Fibroblast of pulmonary artery (primary cell): Measurements from ENCODE around the gene SFTPB.
"Not testable (repeated sequence)": the region's sequence is repeated elsewhere in the genome, so short reads cannot be mapped to it uniquely, and the experiment has no call there.

ENCODE experiments used
- DNase-seq: peaks from one replicate; pipeline ENCODE4 v3.0.0-alpha.2; 2010; ENCODE audit warnings: low read depth
- H3K4me3 ChIP-seq: replicated peaks from 2 replicates; pipeline ENCODE4 v1.5.1; 2011; ENCODE audit warnings: low read depth, mild to moderate bottlenecking, control low read depth, low read length, moderate library complexity
- TF ChIP-seq, protein P1 (sequence below): IDR thresholded peaks from 2 replicates; pipeline ENCODE4 v1.5.1; 2011; ENCODE audit warnings: mild to moderate bottlenecking, control low read depth, low read length, inconsistent platforms; ENCODE audit errors: missing control alignments

The SFTPB gene

DNA sequence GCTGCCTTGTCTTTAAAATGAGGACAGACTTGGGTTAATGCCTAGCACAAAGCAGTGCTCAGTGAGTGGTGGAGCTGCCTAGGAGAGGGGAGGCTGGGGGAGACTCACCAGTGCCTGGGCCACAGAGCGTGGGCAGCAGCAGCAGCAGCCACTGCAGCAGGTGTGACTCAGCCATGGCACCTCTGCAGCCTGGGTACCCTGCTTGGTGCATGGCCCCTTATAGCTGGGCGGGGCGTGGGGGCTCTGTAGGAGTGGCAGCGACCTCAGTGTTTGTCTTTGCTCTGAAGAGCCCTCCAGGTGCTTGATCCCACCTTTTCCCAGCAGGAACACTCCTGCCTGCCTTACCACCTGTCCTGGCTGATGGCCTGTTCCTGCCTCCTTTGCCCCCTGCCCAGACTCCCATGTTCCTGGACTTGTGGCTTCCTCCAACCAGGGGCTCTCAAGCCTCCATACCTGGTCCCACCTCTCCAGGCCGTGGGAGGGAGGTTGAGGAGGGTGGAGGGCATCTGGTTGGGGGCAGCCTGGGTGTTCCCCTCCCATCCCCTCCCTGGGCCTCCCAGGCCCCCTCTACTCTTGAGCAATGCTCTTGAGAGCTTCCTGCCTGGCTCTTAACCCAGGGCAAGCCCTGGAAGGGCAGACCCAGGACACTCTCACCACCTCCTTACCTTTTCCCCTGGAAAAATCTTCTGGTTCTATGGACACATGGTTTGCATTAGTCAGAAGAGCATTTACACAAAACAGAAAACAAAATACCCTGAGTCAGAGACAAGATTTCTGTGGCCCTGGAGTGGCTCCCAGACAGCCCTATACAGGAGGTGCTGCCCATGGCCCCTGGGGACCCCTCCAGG lies at the start of gene SFTPB:
Gene SFTPB (minus strand): TSS at position 191 of the 848 bp plus-strand sequence. CDS start 16 bp downstream, at position 175.
- DNase-seq = peak; percentile 13
- TF ChIP-seq, protein P1, sequence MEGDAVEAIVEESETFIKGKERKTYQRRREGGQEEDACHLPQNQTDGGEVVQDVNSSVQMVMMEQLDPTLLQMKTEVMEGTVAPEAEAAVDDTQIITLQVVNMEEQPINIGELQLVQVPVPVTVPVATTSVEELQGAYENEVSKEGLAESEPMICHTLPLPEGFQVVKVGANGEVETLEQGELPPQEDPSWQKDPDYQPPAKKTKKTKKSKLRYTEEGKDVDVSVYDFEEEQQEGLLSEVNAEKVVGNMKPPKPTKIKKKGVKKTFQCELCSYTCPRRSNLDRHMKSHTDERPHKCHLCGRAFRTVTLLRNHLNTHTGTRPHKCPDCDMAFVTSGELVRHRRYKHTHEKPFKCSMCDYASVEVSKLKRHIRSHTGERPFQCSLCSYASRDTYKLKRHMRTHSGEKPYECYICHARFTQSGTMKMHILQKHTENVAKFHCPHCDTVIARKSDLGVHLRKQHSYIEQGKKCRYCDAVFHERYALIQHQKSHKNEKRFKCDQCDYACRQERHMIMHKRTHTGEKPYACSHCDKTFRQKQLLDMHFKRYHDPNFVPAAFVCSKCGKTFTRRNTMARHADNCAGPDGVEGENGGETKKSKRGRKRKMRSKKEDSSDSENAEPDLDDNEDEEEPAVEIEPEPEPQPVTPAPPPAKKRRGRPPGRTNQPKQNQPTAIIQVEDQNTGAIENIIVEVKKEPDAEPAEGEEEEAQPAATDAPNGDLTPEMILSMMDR = no peak
- H3K4me3 ChIP-seq = no peak within 1 kb of the TSS

DNA sequence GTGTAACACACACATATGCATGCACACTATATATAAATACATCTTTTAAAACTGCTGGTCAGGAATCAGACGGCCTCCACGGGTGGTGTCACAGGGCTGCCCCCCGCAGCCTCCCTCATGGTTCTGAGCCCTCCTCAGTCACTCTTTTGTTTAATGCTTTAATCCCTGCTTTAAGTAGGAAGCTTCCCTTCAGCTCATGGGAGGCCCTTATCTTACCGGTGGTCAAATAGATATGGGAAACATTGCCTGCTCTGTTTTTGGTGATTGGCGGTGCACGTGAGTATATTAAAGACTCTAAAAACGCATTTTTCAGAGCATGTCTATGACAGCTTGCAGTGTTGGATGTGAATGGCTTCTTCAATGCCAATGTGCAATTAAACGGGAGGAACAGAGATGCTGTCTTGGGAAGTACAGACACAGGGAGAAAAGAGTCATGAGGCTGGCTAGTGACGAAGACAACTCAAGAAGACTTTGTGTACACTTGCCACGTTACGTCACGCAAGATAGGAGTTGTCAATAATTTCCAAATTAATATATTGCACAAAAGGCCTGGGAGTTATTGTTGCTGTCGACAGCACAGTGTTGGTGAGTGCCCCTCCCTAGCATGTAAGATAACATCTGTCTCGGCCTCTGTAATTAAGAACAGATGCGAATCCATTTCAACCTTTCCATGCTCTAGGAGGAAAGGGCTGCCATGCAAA lies 49.5 kb upstream of the SFTPB start:
- TF ChIP-seq, protein P1 = no peak
- no peak overlapping the region for H3K4me3 ChIP-seq
- DNase-seq = peak; percentile 53

DNA sequence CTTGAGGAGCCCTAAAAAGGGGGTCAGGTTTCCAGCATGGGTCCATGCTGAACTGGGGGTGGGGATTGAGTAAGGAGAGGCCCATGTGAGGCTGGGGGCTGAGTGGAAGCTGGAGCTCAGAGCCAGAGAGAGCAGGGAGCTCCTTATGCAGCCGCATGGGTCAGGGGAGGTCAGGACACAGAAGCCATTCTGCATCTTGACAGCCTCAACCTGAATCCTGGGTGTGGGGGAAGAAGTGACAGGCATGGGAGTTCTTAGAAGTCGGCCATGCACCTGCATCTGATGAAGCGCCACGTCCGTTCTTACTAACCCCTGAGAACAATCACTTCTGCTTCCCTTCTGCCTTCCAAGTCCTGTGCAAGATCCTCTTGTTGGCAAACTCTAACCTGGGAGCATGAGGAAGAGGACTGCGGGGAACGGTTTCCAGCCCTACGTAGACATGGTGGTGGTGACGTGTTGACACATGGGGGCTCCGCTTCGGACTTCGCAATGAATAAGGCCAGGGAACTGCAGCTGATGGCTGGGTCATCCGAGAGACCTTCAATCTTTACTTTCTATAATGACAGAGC lies 48.4 kb upstream of the SFTPB start:
- H3K4me3 ChIP-seq = no peak overlapping the region
- TF ChIP-seq, protein P1 = no peak
- DNase-seq = no peak

DNA sequence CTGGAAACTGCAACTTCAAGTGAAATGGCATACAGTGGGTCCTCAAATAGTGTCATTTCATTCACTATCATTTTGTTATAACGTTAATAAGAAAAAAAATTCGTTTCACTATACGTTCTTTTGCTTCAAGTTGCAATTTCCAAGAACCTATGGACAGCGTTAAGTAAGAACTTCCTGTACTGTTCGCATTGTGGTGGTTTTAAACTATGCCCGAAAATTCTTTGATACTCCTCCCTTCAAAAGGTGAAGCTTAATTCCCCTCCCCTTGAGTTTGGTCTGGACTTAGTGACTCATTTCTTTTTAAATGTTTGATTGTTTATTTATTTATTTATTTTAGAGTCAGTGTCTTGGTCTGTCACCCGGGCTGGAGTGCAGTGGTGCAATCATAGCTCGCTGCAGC lies 46.8 kb upstream of the SFTPB start:
- TF ChIP-seq, protein P1 = no peak
- no peak for DNase-seq
- H3K4me3 ChIP-seq = no peak overlapping the region

DNA sequence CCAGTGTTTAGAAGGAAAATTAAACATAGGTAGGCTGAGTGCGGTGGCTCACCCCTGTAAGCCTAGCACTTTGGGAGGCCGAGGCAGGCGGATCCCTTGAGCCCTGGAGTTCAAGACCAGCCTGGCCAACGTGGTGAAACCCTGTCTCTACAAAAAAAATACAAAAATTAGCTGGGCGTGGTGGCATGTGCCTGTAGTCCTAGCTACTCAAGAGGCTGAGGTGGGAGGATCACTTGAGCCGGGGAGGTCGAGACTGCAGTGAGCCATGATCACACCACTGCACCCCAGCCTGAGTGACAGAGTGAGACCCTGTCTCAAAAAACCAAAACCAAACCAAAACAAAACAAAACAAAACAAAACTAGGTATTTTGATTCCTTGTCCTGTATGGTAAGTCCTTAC lies 46.4 kb upstream of the SFTPB start:
- DNase-seq, H3K4me3 ChIP-seq: not testable (repeated sequence)

DNA sequence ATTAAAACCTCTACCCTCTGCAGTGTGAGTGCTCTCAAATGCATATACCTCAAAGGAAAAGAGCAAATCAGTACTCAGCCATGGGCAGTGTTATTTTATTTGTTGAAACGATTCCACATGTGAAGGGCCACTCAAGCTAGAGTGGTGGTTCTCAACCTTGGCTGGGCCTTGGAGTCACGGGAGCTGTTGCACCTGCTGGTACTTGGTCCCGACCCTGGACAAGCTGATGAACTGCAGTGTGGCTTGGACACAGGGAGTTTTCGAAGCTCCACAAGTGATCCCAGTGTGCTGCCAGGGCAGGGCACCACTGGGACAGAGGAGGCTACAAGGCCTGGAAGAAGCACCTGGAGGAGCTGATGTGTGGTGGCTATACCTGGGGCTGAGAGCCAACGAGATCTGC lies 45.8 kb upstream of the SFTPB start:
- H3K4me3 ChIP-seq = no peak overlapping the region
- no peak for DNase-seq
- TF ChIP-seq, protein P1 = no peak
